ENCODE results near the gene TEX101. TPM values are rescaled to one million over a fixed set of nuclear protein-coding genes. Genes with fewer than 3 reads are reported as not detected.
A peak's percentile ranks its signal among the peaks of the same experiment; 100 is the strongest.

Gene TEX101
- polyA plus RNA-seq, 1 donor from 2014 or later, result not detected

DNA sequence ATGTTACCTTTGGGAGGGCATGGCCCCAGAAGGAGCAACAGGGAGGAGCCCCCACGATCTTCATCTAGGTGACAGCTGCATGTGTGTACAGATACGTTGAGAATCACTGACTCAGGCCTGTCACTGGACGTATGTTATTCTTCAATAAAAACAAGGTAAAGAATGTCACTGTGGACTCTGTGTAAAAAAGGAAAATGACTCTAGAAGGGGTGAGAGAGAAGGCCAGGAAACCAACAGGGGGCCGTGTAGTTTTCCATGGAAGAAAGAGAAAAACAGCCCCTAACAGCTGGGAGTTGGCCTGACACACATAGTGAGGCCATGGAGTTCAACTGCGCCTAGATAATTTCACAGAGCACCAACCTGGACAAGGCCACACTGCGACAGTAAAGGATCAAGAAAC lies 52.6 kb downstream of the TEX101 start:
- peak overlapping the region in 1 of 3 donors; percentile 12 for H3K27ac Mint-ChIP-seq
- no peaks in the 10 kb centered on the region for H3K36me3 Mint-ChIP-seq
- H3K9me3 Mint-ChIP-seq, result no peaks in the 10 kb centered on the region
- H3K27me3 Mint-ChIP-seq, result no peaks in the 10 kb centered on the region
- no peak overlapping the region for H3K4me3 Mint-ChIP-seq
- H3K4me1 Mint-ChIP-seq, result peaks cover 0 to 7% (median 0%) of the 10 kb centered on the region in 3 donors

DNA sequence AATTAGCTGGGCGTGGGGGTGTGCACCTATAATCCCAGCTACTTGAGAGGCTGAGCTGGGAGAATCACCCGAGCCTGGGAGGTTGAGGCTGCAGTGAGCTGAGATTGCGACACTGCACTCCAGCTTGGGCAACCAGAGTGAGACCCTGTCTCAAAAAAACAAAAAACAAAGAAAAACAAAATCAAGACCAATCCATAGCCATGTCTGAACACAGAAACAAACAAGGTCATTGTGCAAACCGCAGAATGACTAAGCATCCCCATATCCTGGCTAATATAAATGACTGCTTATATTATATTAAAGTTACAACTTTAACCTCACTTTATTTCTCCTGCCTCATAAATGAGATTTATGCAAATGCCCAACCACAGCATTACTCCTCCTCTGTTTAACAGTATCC lies 53.0 kb downstream of the TEX101 start:
- Mint-ChIP-seq H3K4me3 (no peak overlapping the region), H3K9me3 (no peaks in the 10 kb centered on the region), H3K27me3 (no peaks in the 10 kb centered on the region), H3K27ac (peak overlapping the region in 1 of 3 donors; percentile 12), H3K36me3 (no peaks in the 10 kb centered on the region), H3K4me1 (peaks cover 0 to 7% (median 0%) of the 10 kb centered on the region in 3 donors)

Other genes starting within 250 kb of the TEX101 start
- not detected for gene PSG5, start 228.4 kb upstream of the TEX101 start, polyA plus RNA-seq
- gene PSG4, start 209.3 kb upstream of the TEX101 start, polyA plus RNA-seq, result not detected
- not detected for gene PSG9, start 145.4 kb upstream of the TEX101 start, polyA plus RNA-seq
- gene CD177, start 61.2 kb upstream of the TEX101 start, polyA plus RNA-seq, result not detected
- 0.25 TPM for gene LYPD3, start 50.7 kb downstream of the TEX101 start, polyA plus RNA-seq
- 6.8 TPM for gene PHLDB3, start 89.9 kb downstream of the TEX101 start, polyA plus RNA-seq
- 25.2 TPM for gene ETHE1, start 112.3 kb downstream of the TEX101 start, polyA plus RNA-seq
- 2.9 TPM for gene ZNF575, start 118.3 kb downstream of the TEX101 start, polyA plus RNA-seq
- gene XRCC1, start 160.6 kb downstream of the TEX101 start, polyA plus RNA-seq, result 23.6 TPM
- not detected for gene PINLYP, start 160.9 kb downstream of the TEX101 start, polyA plus RNA-seq
- gene IRGQ, start 181.2 kb downstream of the TEX101 start, polyA plus RNA-seq, result 1.0 TPM
- gene ZNF576, start 181.7 kb downstream of the TEX101 start, polyA plus RNA-seq, result 9.9 TPM
- gene SRRM5, start 197.2 kb downstream of the TEX101 start, polyA plus RNA-seq, result not detected
- gene ZNF428, start 204.7 kb downstream of the TEX101 start, polyA plus RNA-seq, result 15.4 TPM
- not detected for gene CADM4, start 225.0 kb downstream of the TEX101 start, polyA plus RNA-seq

Measured in IgD-negative memory B cell (primary cell).